K562 (cell line): ENCODE results near the gene ZNF667. TPM values are rescaled to one million over a fixed set of nuclear protein-coding genes. Genes with fewer than 3 reads are reported as not detected.

Experiments used
- GATAD2B ChIP-seq: fragments of 450-650 bp; IDR thresholded peaks from 2 replicates; pipeline ENCODE4 v1.6.1; 2017; ENCODE audit warnings: mild to moderate bottlenecking, borderline replicate concordance
- MAX ChIP-seq: sonication (generic); formaldehyde crosslinking; IDR thresholded peaks from 2 replicates; pipeline ENCODE4 v1.9.0; 2022; ENCODE audit warnings: mild to moderate bottlenecking, missing genetic modification reagents
- MED1 ChIP-seq: sonication (generic); formaldehyde crosslinking; IDR thresholded peaks from 2 replicates; pipeline ENCODE4 v1.8.1; 2023; ENCODE audit warnings: missing genetic modification reagents, borderline replicate concordance
- MNT ChIP-seq, 2 experiments: fragments of 450-650 bp; conservative IDR thresholded peaks; 2 replicates each; pipeline ENCODE4 v1.6.1; 2017; ENCODE audit warnings: mild to moderate bottlenecking in 2 of 2, moderate library complexity in 2 of 2
- MTF1 ChIP-seq: fragments of 250-450 bp; sonication (Bioruptor Pico); IDR thresholded peaks from 2 replicates; pipeline ENCODE4 v1.9.0; 2021; ENCODE audit warnings: moderate library complexity, mild to moderate bottlenecking, inconsistent platforms, borderline replicate concordance
- PHF8 ChIP-seq: fragments of 200-600 bp; sonication (generic); IDR thresholded peaks from 2 replicates; pipeline ENCODE4 v1.6.1; 2012; ENCODE audit warnings: mixed run types, mild to moderate bottlenecking, inconsistent platforms, low read length, moderate library complexity, borderline replicate concordance
- PRPF4 ChIP-seq: fragments of 200-400 bp; formaldehyde crosslinking; IDR thresholded peaks from one replicate; pipeline ENCODE4 v1.6.1; 2017; ENCODE audit warnings: low read length, low read depth, mild to moderate bottlenecking; ENCODE audit not compliant: insufficient read depth, poor library complexity, severe bottlenecking
- SIX5 ChIP-seq, 2 experiments: IDR thresholded peaks; 2 replicates each; pipeline ENCODE4 v1.6.1; 2011; ENCODE audit warnings: low read length in 2 of 2, borderline replicate concordance in 1 of 2, low read depth in 1 of 2, mild to moderate bottlenecking in 1 of 2, moderate library complexity in 1 of 2; ENCODE audit not compliant: insufficient read depth in 1 of 2
- ZC3H11A ChIP-seq: IDR thresholded peaks from 2 replicates; pipeline ENCODE4 v1.6.1; 2012; ENCODE audit warnings: low read depth, low read length, improper control_type of control experiment
- ZFP30 ChIP-seq: fragments of 250-450 bp; sonication (Bioruptor Pico); IDR thresholded peaks from 2 replicates; pipeline ENCODE4 v1.8.0; 2022; ENCODE audit warnings: moderate library complexity, mild to moderate bottlenecking, inconsistent platforms, borderline replicate concordance
- ZFP91 ChIP-seq: sonication (generic); formaldehyde crosslinking; IDR thresholded peaks from 2 replicates; pipeline ENCODE4 v1.8.0; 2022; ENCODE audit warnings: mild to moderate bottlenecking, missing genetic modification reagents
- ZNF146 ChIP-seq: IDR thresholded peaks from one replicate; pipeline ENCODE4 v1.6.1; 2018; ENCODE audit warnings: missing compliant biosample characterization; ENCODE audit not compliant: unreplicated experiment
- ZNF75A ChIP-seq: fragments of 450-650 bp; formaldehyde crosslinking; IDR thresholded peaks from 2 replicates; pipeline ENCODE4 v1.4.0; 2020; ENCODE audit warnings: mild to moderate bottlenecking
- polyA plus RNA-seq, 8 experiments: library from polyadenylated mRNA; depleted of rRNA in 4 of 8; stranded (reverse) in 5 of 8; unstranded in 3 of 8; fragments of >200 nt; fragmentation: Nextera tagmentation in 2 of 8; fragmentation: Illumina TruSeq in 1 of 8; extraction: Ambion mirVana in 2 of 8; extraction: Trizol in 1 of 8; gene quantifications; 2 replicates each; pipeline versions ENCODE4 v1.2.1 to v1.2.3, GENCODE V29; 2011 to 2014; ENCODE audit warnings: inconsistent platforms in 1 of 8, missing spikeins in 1 of 8
- total RNA-seq, 7 experiments: library from RNA; depleted of rRNA in 6 of 7; stranded (reverse); fragments of >200 nt in 6 of 7; fragmentation: Illumina TruSeq in 2 of 7; extraction: Trizol in 2 of 7; gene quantifications; 2 replicates each; pipeline versions ENCODE4 v1.2.1 to v1.2.3, GENCODE V29; 2011 to 2021; ENCODE audit warnings: low replicate concordance in 1 of 7
- TF ChIP-seq, protein P1 (sequence below): fragments of 200-800 bp; sonication (Bioruptor generic); IDR thresholded peaks from 2 replicates; pipeline ENCODE4 v1.6.1; 2016; ENCODE audit warnings: missing genetic modification characterization, missing compliant biosample characterization
- TF ChIP-seq, protein P2 (sequence below): fragments of 250-450 bp; sonication (Bioruptor Pico); IDR thresholded peaks from 2 replicates; pipeline ENCODE4 v1.8.0; 2022; ENCODE audit warnings: inconsistent platforms, mild to moderate bottlenecking, moderate library complexity, borderline replicate concordance

Gene ZNF667
- total and polyA plus RNA-seq, 9 of the 15 experiments (the other 6 are each of a cell fraction or from before 2014, with no cell fraction given), result not detected

- TF ChIP-seq MAX, result no peak
- no peak for TF ChIP-seq GATAD2B
- no peak for TF ChIP-seq ZC3H11A
- peak; percentile 62; a peak in 3 of 4 replicates for TF ChIP-seq SIX5 (IDR thresholded peaks at IDR 0.05; ENCODE audit: borderline replicate concordance in 1 of 2, insufficient read depth in 1 of 2, low read depth in 1 of 2, low read length in 2 of 2)
- no peak for TF ChIP-seq MED1 (CRISPR knock-in tag)
- TF ChIP-seq, protein P1, sequence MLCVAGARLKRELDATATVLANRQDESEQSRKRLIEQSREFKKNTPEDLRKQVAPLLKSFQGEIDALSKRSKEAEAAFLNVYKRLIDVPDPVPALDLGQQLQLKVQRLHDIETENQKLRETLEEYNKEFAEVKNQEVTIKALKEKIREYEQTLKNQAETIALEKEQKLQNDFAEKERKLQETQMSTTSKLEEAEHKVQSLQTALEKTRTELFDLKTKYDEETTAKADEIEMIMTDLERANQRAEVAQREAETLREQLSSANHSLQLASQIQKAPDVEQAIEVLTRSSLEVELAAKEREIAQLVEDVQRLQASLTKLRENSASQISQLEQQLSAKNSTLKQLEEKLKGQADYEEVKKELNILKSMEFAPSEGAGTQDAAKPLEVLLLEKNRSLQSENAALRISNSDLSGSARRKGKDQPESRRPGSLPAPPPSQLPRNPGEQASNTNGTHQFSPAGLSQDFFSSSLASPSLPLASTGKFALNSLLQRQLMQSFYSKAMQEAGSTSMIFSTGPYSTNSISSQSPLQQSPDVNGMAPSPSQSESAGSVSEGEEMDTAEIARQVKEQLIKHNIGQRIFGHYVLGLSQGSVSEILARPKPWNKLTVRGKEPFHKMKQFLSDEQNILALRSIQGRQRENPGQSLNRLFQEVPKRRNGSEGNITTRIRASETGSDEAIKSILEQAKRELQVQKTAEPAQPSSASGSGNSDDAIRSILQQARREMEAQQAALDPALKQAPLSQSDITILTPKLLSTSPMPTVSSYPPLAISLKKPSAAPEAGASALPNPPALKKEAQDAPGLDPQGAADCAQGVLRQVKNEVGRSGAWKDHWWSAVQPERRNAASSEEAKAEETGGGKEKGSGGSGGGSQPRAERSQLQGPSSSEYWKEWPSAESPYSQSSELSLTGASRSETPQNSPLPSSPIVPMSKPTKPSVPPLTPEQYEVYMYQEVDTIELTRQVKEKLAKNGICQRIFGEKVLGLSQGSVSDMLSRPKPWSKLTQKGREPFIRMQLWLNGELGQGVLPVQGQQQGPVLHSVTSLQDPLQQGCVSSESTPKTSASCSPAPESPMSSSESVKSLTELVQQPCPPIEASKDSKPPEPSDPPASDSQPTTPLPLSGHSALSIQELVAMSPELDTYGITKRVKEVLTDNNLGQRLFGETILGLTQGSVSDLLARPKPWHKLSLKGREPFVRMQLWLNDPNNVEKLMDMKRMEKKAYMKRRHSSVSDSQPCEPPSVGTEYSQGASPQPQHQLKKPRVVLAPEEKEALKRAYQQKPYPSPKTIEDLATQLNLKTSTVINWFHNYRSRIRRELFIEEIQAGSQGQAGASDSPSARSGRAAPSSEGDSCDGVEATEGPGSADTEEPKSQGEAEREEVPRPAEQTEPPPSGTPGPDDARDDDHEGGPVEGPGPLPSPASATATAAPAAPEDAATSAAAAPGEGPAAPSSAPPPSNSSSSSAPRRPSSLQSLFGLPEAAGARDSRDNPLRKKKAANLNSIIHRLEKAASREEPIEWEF (CRISPR knock-in tag), result no peak
- TF ChIP-seq ZNF75A, result no peak
- TF ChIP-seq, protein P2, sequence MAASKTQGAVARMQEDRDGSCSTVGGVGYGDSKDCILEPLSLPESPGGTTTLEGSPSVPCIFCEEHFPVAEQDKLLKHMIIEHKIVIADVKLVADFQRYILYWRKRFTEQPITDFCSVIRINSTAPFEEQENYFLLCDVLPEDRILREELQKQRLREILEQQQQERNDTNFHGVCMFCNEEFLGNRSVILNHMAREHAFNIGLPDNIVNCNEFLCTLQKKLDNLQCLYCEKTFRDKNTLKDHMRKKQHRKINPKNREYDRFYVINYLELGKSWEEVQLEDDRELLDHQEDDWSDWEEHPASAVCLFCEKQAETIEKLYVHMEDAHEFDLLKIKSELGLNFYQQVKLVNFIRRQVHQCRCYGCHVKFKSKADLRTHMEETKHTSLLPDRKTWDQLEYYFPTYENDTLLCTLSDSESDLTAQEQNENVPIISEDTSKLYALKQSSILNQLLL (CRISPR knock-in tag), result no peak
- no peak for TF ChIP-seq ZFP30 (CRISPR knock-in tag)
- TF ChIP-seq PHF8, result peak; percentile 90
- TF ChIP-seq ZNF146 (CRISPR knock-in tag), result no peak
- TF ChIP-seq MNT (conservative IDR thresholded peaks at IDR 0.05), result peak; percentile 46 to 75; a peak in 3 of 4 replicates
- no peak for TF ChIP-seq PRPF4
- no peak for TF ChIP-seq ZFP91 (CRISPR knock-in tag)
- no peak for TF ChIP-seq MTF1
Observed at GRCh38 chr19:56403764-56404704, 73.1 kb downstream of the ZNF667 start, which contains the start of gene ZNF583 (continued).
